ENCODE results near the gene NSUN6. TPM values are rescaled to one million over a fixed set of nuclear protein-coding genes. Genes with fewer than 3 reads are reported as not detected.

NSUN6 gene
- total RNA-seq, 1 donor from 2014 or later, result 6.6 TPM

DNA sequence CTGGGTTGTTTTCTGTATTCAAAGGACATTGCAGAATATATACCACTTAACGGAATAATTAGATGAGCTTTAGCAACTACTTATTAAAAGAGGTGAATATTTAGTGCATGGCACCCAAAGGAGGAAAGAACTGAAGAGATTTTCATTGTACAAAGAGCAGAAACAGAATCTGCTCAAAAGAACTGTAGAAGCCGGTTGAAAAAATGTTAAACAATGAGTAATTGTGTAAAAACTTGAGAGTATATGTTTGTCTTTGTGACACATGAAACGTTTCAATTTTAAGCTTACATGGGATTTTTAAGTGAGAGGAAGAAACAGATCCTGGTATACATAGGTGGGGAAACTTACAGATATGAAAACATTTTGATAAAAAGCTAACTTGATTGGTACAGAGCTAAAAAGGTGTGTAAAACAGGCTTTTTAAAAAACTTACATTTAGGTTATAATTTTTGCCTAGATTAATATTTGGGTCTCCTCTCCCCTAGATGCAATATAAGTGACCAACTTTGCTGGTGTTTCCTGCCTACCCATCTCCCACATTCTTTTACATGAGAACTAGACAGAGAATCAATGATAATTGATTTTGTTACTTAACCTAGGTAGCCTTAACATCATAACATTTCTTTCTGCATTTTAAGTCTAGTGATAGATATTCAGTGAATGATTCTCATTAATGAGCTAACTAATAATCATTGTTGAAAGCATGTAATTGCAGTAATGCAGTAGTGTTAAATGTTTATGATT, 14.6 kb upstream of the NSUN6 start:
- TF ChIP-seq, protein P1, sequence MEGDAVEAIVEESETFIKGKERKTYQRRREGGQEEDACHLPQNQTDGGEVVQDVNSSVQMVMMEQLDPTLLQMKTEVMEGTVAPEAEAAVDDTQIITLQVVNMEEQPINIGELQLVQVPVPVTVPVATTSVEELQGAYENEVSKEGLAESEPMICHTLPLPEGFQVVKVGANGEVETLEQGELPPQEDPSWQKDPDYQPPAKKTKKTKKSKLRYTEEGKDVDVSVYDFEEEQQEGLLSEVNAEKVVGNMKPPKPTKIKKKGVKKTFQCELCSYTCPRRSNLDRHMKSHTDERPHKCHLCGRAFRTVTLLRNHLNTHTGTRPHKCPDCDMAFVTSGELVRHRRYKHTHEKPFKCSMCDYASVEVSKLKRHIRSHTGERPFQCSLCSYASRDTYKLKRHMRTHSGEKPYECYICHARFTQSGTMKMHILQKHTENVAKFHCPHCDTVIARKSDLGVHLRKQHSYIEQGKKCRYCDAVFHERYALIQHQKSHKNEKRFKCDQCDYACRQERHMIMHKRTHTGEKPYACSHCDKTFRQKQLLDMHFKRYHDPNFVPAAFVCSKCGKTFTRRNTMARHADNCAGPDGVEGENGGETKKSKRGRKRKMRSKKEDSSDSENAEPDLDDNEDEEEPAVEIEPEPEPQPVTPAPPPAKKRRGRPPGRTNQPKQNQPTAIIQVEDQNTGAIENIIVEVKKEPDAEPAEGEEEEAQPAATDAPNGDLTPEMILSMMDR (IDR thresholded peaks at IDR 0.05; ENCODE audit: insufficient read depth, low read length, poor library complexity, severe bottlenecking), result no peak
- no peak for DNase-seq (ENCODE audit: low read depth)
- H3K27me3 ChIP-seq (ENCODE audit: control insufficient read depth, insufficient read depth, low read length), result no peaks in the 10 kb centered on the region
- no peaks in the 10 kb centered on the region for H3K36me3 ChIP-seq (ENCODE audit: control insufficient read depth, insufficient read depth, low read length)
- H3K4me3 ChIP-seq (ENCODE audit: low read depth, low read length), result no peak overlapping the region

DNA sequence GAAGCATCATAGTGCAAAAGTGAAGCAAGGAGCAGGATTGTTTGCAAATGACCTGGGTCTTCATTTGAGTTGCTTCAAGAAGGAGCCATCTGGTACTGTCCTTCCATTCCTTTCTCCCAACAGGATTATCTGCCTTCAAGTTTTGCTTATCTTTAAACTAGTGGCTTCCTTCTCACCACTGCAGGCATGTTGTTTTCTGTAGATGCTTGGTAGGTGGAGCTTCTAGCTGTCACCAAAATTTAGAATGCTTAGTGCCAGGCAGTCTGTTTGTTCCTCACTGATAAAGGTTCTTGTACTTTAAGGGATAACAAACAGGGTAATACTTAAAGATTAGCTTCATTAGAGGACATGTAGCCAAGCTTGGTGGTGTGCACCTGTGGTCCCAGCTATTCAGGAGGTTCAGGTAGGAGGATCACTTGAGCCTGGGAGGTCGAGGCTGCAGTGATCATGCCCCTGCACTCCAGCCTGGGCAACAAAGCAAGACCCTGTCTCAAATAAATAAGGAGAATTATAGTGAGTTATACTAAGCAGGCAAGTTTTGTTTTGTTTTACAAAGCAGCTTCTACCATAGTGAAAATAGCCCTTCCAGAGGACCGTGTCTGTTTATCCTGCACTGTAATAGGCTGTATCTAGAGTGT, 13.6 kb upstream of the NSUN6 start:
- no peaks in the 10 kb centered on the region for H3K27me3 ChIP-seq (ENCODE audit: control insufficient read depth, insufficient read depth, low read length)
- no peaks in the 10 kb centered on the region for H3K36me3 ChIP-seq (ENCODE audit: control insufficient read depth, insufficient read depth, low read length)
- TF ChIP-seq, protein P1 (IDR thresholded peaks at IDR 0.05; ENCODE audit: insufficient read depth, low read length, poor library complexity, severe bottlenecking), result no peak
- DNase-seq (ENCODE audit: low read depth), result no peak
- H3K4me3 ChIP-seq (ENCODE audit: low read depth, low read length), result no peak overlapping the region

DNA sequence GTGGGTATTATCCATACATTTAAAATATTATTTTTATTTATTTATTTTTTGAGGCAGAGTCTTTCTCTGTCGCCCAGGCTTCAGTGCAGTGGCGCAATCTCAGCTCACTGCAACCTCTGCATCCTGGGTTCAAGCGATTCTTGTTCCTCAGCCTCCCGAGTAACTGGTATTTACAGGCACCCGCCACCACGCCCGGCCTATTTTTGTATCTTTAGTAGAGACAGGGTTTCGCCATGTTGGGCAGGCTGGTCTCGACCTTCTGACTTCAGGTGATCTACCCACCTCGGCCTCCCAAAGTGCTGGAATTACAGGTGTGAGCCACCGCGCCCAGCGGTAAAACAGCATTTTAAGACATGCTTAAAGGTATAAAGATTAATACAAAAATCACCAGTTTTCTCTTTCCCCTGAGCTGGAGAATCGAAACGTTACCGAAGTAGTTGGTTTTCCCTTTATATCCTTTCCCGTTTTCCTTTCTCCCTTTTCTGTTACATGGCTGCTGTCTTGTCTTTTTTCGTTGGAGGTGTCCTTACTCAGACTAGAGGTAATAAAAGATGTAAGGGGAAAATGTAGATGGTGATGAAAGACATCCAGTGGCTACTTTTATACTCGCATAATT, 9.5 kb upstream of the NSUN6 start:
- H3K4me3 ChIP-seq (ENCODE audit: low read depth, low read length), result peak overlapping the region; percentile 84
- no peaks in the 10 kb centered on the region for H3K27me3 ChIP-seq (ENCODE audit: control insufficient read depth, insufficient read depth, low read length)
- no peaks in the 10 kb centered on the region for H3K36me3 ChIP-seq (ENCODE audit: control insufficient read depth, insufficient read depth, low read length)
- TF ChIP-seq, protein P1 (IDR thresholded peaks at IDR 0.05; ENCODE audit: insufficient read depth, low read length, poor library complexity, severe bottlenecking), result no peak
- DNase-seq (ENCODE audit: low read depth), result no peak

DNA sequence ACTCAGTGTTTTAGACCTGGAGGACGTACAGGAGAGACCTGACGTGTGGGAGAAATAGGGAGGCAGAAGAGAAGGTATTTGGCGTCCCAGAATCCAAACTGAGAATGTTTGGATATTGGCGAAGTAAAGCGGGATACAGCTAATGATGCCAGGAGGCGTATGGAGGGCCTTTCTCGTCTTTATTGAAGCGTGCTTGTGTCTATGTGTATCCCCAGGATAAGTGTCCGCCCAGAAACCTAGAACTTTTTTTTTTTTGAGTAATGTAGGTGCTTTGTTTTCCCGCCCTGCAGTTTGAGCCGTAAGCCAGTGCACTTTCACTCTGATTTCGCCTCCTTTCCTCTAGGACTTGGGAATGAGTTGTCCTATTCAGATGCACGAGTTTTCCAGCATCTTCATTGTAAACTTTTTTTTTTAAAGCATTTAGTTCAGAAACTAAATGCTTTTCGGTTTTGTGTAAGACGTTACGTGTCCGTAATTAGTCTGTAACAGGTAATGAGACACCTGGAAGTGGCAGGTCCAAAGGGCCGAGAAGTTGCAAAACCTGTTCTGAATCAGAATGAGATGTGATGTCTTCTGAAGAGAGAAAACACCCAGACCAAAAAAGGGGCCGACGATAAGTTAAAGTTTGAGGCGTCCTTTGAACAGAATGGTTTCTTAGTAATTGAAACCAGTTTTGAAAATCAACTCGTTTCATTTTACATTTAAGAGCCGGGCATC, 8.6 kb upstream of the NSUN6 start:
- no peaks in the 10 kb centered on the region for H3K36me3 ChIP-seq (ENCODE audit: control insufficient read depth, insufficient read depth, low read length)
- DNase-seq (ENCODE audit: low read depth), result no peak
- H3K27me3 ChIP-seq (ENCODE audit: control insufficient read depth, insufficient read depth, low read length), result no peaks in the 10 kb centered on the region
- TF ChIP-seq, protein P1 (IDR thresholded peaks at IDR 0.05; ENCODE audit: insufficient read depth, low read length, poor library complexity, severe bottlenecking), result no peak
- peak overlapping the region; percentile 84 for H3K4me3 ChIP-seq (ENCODE audit: low read depth, low read length)

DNA sequence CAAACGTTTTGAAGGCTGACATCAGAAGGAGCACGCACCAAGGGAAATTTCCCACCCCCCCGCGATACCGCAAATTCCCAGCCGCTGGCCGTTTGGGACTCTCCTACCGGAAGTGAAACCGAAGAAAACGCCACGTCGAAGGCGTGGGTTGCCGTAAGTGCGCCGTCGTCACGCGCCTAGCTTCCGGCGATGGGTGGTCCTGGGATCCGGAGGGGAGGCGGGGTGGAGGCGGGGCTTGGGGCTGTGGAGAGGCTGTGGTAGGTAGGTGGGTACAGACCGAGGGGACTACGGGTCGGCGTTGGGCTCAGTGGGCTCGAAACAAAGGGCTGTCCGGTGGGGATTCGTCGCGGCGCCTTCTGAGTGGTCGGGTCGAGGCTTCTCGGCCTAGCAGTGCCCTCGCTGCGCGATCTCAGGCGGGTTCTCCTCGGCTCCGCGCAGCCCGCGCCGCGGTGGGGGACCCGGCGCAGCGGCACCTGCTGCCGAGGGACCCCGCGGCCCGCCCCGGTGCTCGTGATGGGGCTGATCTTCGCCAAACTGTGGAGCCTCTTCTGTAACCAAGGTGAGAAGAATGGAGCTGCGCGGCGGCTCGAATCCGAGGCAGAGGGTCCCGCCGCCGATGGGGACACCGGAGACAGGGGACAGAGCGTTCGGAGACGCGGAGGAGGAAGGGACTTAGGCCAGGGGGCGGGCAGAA, 7.9 kb upstream of the NSUN6 start, which contains the start of gene ARL5B:
Gene ARL5B (plus strand): TSS at position 307 of the 694 bp plus-strand sequence. CDS start 207 bp downstream, at position 514.
- TF ChIP-seq, protein P1 (IDR thresholded peaks at IDR 0.05; ENCODE audit: insufficient read depth, low read length, poor library complexity, severe bottlenecking), result no peak
- peak within 1 kb of the TSS; percentile 84 for H3K4me3 ChIP-seq (ENCODE audit: low read depth, low read length)
- H3K27me3 ChIP-seq (ENCODE audit: control insufficient read depth, insufficient read depth, low read length), result no peaks in the 10 kb centered on the region
- DNase-seq (ENCODE audit: low read depth), result peak; percentile 95
- H3K36me3 ChIP-seq (ENCODE audit: control insufficient read depth, insufficient read depth, low read length), result no peaks in the 10 kb centered on the region

All from kidney epithelial cell (primary cell).